Astrocyte (in vitro differentiated cells and primary cell): ENCODE results near the gene ZSWIM7.

Experiments used
- CTCF ChIP-seq: IDR thresholded peaks from 2 replicates; pipeline ENCODE4 v1.5.1; 2011; ENCODE audit warnings: low read depth, mild to moderate bottlenecking, inconsistent platforms, low read length, moderate library complexity; ENCODE audit not compliant: insufficient read depth
- EZH2 ChIP-seq: IDR thresholded peaks from 2 replicates; pipeline ENCODE4 v1.6.1; 2012; ENCODE audit warnings: mild to moderate bottlenecking, low read length, inconsistent platforms; ENCODE audit not compliant: insufficient read depth

GRCh38 chr17:16005636-16006035 is 6.1 kb upstream of the ZSWIM7 start:
- TF ChIP-seq CTCF, result no peak
- no peak for TF ChIP-seq EZH2
